Stimulated activated CD4-positive, alpha-beta T cell treated with anti-CD3 and anti-CD28 coated beads, TNF-alpha, amount 100 ng/mL, for 24 hours (primary cell): ENCODE measurements around the gene C2orf42.
"Not testable (repeated sequence)": the region's sequence is repeated elsewhere in the genome, so short reads cannot be mapped to it uniquely, and the experiment has no call there.

ENCODE experiments used
- DNase-seq, 3 experiments: peaks; one replicate each; pipeline ENCODE4 v3.0.0-alpha.2; 2020; ENCODE audit warnings: low read depth in 3 of 3

C2orf42 gene

DNA sequence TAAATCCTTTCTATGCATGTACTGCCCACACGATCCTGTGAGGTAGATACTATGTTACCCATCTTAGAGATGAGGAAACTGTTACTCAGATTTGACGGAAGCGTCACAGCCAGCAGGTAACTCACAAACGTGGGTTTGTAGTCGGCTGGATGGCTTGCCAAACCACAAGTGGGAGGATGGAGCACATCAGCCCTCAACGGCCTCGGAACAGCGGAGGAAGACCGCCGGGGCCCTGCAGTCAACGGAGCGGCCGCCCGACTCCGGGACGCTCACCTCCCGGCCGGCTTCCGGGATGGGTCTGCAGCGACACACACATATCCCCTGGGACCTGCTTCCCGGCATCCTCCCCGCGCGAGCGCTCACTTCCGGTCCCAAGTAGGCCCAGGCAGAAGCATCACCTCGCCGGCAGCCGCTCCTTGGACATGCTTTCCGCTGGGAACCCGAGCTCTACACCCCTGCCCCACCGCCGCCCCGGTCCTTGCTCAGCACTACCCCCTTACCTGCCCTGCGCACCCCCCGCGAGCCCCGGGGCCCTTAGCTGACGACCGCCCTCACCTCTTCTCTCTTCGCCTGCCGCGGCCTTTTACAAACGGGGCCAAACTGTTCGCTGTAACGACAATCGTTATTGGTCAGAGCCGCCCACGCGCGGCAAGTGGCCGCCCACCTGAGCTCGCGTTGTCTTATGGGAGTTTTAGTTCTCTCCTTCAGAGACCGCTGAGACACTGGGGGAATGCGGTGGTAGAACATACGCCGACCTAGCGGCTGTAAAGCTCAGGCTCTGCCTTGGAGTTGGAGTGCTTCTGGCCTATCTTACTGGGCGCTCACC is at the start of gene C2orf42:
Gene C2orf42 (minus strand): TSS at position 602 of the 826 bp plus-strand sequence. CDS start 9,034 bp downstream, outside the sequence.
- peak; percentile 93 to 97 (median 96) for DNase-seq

- no peak for DNase-seq
Observed at GRCh38 chr2:70240599-70240998, 49.8 kb upstream of the C2orf42 start.

DNA sequence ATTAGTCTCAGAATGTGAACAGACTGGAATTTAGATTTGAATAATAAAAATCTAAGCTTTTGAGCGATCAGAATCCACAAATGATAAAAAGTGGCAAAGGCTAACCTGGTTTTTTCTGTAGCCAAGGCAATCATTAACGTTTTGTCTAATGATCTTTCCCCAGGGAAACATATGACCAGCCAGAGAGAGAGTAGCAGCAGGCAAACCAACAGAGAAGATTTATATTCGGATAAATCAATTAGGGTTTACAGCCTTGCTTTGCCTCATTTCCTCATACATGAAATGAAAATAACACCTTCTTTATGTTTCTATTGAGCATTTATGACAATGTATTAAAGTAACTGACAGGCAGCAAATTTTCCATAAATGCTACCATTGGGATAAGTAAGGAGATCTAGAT is 43.1 kb upstream of the C2orf42 start:
- DNase-seq, result no peak

- no peak for DNase-seq
Observed at GRCh38 chr2:70226781-70227180, 36.0 kb upstream of the C2orf42 start.

DNA sequence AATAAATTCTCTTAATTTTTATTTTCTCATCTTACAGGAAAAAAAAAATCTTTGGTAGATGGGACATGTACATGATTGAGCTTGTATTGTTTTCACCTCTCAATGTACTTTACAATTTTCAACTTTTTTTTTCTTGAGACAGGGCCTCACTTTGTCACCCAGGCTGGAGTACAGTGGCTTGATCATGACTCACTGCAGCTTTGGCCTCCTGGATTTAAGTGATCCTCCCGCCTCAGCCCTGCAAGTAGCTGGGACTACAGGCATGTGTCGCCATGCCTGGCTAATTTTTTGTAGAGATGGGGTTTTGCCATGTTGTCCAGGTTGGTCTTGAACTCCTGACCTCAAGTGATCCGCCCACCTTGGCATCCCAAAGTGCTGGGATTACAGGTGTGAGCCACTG is 32.5 kb upstream of the C2orf42 start:
- DNase-seq, result not testable (repeated sequence)

- no peak for DNase-seq
Observed at GRCh38 chr2:70214953-70215549, 24.2 kb upstream of the C2orf42 start.

GRCh38 chr2:70214365-70214764 is 23.5 kb upstream of the C2orf42 start:
- DNase-seq, result no peak

DNA sequence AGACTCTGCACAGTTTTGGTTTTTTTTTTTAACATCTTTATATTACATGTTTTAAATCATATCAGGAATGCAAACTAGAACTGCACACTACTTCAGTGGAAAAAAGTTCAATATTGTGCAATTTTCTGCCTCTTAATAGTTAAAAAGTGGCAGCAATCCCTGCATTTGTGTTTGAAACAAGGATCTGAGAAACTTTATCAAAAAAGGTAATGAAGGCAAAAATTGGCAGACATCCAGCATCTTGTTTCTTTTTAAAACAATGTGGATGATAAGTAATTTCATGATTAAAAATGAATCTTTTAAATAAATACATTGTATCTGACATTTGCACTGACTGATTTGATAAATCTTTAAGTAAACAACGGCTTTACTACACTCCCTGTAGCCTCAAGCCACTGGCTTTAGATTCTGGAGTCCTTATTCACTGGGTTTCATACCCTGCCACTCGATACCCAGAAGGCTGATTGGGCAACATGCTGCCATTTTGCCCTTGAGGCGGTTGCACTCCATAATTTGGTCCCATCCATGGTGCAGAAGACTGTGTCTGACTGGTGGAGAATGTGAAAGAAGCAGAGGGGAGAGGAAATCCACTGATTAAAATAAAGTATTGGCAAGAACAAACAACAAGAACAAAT is 21.6 kb upstream of the C2orf42 start:
- DNase-seq, result no peak

DNA sequence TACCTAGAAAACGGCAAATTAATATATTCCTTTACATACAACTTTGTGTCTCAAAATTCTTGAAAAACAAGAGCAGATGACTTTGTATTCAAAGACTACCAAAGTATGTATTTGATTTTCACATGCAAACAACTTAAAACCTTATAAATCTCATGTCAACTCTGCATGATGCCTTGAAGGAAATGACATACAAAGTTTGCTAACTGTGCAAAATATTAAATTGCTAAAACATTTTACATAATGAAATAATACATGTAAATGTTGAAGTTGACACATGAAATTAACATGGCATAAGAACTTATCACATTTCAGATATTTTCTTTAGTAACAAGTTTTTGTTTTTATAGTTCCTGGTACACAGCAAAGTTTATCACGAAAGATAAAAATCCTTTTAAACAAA is 20.8 kb upstream of the C2orf42 start:
- no peak for DNase-seq

- DNase-seq, result no peak
Observed at GRCh38 chr2:70204452-70204851, 13.6 kb upstream of the C2orf42 start.

- no peak for DNase-seq
Observed at GRCh38 chr2:70203086-70203485, 12.3 kb upstream of the C2orf42 start.

- no peak for DNase-seq
Observed at GRCh38 chr2:70202236-70202806, 11.5 kb upstream of the C2orf42 start.

GRCh38 chr2:70201831-70202230 is 11.0 kb upstream of the C2orf42 start:
- no peak for DNase-seq

- no peak for DNase-seq
Observed at GRCh38 chr2:70201225-70201768, 10.5 kb upstream of the C2orf42 start.

DNA sequence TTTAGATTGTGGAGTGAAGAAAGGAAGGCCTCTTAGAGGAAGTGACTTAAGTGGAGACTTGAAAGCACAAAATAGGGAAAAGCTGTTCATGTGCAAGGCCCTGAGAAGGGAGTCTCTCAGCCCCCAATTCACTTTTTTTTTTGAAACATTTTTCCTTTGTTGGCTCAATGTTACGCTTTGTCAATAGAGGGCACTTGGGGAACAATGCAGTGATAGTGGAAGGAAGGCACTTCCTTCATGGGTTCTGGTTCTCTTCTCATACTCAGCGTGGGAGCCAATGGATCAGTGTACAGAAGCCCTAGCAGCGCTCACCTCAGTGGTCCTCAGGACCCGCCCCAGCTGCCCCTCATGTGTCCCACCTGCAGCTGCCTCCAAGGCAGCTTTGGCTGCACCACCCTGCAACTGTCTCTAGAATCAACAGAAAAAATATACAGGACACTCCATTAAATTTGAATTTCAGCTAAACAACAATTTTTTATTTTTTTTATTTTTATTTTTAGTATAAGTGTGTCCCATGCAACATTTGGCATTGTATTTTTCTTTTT is 8.6 kb upstream of the C2orf42 start:
- no peak for DNase-seq

- no peak for DNase-seq
Observed at GRCh38 chr2:70192516-70192915, 1.7 kb upstream of the C2orf42 start.

- no peak for DNase-seq
Observed at GRCh38 chr2:70191244-70191735, 471 bp upstream of the C2orf42 start.

- DNase-seq, result no peak
Observed at GRCh38 chr2:70188460-70188859, 2.4 kb downstream of the C2orf42 start.

DNA sequence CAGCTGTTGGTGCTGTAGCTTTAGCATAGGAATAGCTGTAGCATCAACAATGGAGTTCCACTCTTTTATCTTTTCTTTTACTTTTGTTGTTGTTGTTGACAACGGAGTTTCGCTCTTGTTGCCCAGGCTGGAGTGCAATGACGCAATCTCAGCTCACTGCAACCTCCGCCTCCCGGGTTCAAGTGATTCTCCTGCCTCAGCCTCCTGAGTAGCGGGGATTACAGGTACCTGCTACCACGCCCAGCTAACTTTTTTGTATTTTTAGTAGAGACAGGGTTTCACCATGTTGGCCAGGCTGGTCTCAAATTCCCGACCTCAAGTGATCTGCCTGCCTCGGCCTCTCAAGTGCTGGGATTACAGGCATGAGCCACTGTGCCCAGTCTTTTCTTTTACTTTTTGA is 3.6 kb downstream of the C2orf42 start:
- DNase-seq, result not testable (repeated sequence)

- DNase-seq, result no peak
Observed at GRCh38 chr2:70182689-70183088, 8.1 kb downstream of the C2orf42 start.

DNA sequence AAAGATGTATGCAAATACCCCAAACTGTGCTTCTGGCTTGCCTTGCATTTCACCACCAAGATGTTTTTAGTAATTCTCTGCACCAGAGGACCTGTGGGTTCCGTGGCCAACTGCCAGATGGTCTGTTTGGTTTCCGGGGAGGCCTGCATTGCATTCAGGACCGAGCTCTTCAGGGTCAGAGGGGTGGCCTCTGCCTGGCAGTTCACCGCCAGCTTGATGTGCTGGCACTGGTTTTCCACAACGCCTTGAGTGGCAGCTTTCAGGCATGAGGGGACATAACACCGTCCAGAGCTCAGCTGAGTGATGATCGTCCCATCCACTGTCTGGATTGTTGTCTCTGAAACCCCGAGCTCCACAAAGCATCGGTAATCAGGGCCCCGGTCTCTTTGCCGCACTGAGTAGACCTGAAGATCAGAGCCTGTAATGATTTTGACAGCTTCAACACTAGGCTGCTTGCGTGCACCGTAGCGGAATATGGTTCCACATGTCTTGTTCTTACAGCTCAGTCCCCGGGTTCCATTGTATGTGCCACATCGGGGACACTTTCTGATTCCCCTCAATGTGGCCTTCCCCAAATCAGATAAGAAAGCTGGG is 9.4 kb downstream of the C2orf42 start:
- DNase-seq, result no peak
